CD4-positive, alpha-beta T cell treated with Interleukin-12 subunit alpha and Interleukin-12 subunit beta, for 1 hour (primary cell): Measurements from ENCODE around the gene ECHDC3.

Experiments used
- DNase-seq: peaks from one replicate; pipeline ENCODE4 v3.0.0-alpha.2; 2020

ECHDC3 gene

GRCh38 chr10:11754173-11754572 is 12.0 kb downstream of the ECHDC3 start:
- no peak for DNase-seq

- no peak for DNase-seq
Observed at GRCh38 chr10:11754620-11755019, 12.4 kb downstream of the ECHDC3 start.

GRCh38 chr10:11755512-11756263 is 13.5 kb downstream of the ECHDC3 start:
- no peak for DNase-seq

- DNase-seq, result no peak
Observed at GRCh38 chr10:11756766-11757315, 14.7 kb downstream of the ECHDC3 start.

DNA sequence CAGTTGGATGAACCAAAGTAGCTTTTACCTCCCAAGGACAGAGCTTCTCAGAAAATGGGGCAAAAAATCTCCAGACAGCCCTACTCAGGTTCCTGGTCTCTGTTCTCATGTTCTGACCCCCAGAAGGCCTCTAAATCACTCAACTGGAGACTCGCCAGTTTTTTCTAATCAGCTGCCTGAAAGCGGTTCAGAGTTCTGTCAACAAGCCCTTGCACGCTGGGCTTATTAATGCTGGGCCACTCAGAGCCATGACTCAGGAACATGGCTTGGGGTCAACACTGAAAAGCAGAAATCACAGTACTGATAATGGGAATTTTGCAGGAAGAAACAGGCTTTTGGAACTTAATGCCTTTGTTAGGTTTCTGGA is 15.3 kb downstream of the ECHDC3 start:
- DNase-seq, result no peak

DNA sequence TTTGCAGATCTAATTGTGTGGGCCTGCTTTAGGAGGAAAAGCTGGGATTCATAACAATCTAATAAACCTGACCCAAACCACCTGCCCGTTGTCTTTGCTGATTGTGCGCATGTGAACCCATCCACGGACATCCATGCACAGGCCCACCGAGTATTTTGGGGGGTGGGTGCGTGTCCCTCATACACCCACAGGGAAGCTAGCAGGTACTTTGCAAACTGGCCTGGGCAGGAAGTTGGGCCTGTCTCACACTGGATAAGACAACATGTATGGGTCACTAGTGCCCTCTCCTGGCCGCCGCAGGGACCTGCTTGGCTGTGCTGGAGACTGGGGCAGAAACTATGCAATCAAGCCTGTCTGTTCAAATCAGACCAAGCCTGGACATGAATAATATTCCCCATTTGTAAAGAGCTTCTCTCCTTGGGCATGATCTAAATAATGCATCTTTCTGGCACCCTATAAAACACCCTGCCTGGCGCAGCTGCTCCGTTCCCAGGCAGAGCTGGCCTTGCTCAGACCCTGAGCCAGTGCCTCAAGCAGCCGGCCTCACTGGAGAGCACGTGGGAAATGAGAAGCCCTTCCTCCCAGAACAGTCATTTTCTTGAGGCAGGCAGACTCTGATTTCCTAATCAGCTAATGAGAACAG is 15.8 kb downstream of the ECHDC3 start:
- peak; percentile 77 for DNase-seq

- DNase-seq, result no peak
Observed at GRCh38 chr10:11758527-11759236, 16.5 kb downstream of the ECHDC3 start.

GRCh38 chr10:11759347-11759746 is 17.2 kb downstream of the ECHDC3 start:
- DNase-seq, result no peak

DNA sequence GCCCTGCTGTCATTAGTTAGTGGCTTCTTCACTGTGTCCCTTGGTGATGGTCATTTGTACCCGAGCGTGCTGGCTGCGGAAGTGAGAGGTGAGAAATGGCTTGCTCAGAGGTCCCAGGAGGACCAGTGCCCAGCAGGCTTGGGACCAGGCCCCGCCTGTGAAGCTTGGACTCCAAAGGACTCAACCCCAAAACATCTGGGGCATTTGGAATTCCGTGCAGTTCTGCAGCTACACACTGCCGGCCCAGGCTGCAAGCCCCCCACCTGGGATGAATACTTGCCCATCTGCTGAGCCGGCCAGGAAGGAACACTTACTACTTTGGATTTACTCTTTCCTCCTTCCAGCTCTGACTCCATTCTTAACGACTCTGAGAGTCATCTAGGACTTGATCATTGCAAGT is 18.0 kb downstream of the ECHDC3 start:
- no peak for DNase-seq

GRCh38 chr10:11760861-11761260 is 18.7 kb downstream of the ECHDC3 start:
- DNase-seq, result no peak

- DNase-seq, result no peak
Observed at GRCh38 chr10:11761431-11761830, 19.2 kb downstream of the ECHDC3 start.

GRCh38 chr10:11762706-11763500 is 20.7 kb downstream of the ECHDC3 start:
- no peak for DNase-seq

- DNase-seq, result no peak
Observed at GRCh38 chr10:11763501-11763861, 21.3 kb downstream of the ECHDC3 start.

DNA sequence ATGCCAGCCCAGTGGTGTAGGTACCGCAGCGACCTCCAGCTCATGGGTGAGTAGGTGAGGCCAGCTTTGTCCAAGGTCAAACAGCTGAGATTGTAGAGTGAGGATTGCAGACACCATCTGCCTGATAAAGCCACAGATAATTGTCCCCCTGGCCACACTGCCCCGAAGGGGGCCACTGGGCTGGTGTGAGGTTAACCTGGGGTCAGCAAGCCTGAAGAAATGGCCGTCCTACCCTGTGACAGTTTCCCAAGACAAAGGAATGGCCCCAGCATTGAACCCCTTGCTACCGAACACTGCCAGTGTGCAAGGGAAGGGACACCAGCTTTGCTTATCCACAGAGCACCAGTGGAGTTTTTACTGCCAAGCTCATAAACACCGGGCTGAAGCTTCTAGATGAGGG is 23.0 kb downstream of the ECHDC3 start:
- no peak for DNase-seq

GRCh38 chr10:11772575-11773288 is 30.6 kb downstream of the ECHDC3 start:
- DNase-seq, result no peak

- DNase-seq, result no peak
Observed at GRCh38 chr10:11773761-11774441, 31.7 kb downstream of the ECHDC3 start.

GRCh38 chr10:11775412-11775811 is 33.2 kb downstream of the ECHDC3 start:
- no peak for DNase-seq

DNA sequence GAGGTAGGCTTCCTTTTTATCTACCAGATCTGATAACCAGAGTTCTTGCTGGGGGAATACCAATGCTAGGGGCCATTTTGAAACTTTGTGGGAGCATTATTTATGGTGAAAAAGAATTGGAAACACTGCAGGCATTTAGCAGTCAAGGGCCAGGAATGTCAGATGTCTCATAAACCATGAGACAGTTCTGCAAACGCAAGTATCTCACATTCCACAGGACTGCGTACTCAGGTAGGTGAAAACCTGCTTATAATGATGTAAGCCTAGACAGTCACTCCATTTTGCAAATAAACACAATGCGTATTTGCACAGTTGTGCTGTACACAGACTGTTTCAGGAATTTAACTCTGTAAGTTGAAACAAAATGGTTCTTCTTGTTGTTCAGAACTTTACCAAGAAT is 33.9 kb downstream of the ECHDC3 start:
- DNase-seq, result no peak

DNA sequence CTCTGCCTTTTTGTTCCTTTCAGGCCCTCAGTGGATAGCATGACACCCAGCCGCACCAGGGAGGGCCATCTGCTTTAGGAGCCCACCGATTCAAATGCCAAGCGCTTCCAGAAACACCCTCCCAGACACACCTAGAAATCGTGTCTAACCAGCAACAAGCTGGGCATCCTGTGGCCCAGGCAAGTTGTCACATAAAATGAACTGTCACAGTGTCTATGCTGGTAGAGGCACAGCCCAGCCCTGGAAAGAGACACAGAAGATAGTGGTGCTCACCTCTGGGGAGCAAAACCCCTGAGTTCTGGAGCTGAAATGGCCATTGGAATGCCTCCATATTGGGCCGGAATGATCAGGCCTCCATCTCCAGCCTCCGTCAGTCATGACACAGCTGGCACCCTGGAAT is 38.9 kb downstream of the ECHDC3 start:
- DNase-seq, result no peak

- DNase-seq, result peak; percentile 41
Observed at GRCh38 chr10:11782793-11783557, 40.8 kb downstream of the ECHDC3 start.

DNA sequence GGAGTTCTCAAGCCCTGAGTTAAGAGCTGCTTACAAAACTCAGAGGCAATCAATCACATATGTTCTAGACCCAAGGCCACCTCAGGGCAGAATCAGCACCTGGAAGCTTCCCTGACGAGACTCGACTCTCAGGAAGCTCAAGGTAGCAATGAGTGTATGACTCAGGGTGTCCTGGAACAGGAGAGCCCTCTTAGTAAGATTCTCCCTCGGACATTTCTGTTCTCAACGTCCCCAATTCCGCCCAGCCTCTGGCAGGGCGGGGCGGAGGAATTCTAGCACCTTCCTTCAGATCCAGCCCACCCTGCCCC is 41.3 kb downstream of the ECHDC3 start:
- no peak for DNase-seq
